Fibroblast of lung (primary cell): Measurements from ENCODE around the gene GPR55.

Experiments
- EZH2 ChIP-seq: IDR thresholded peaks from 2 replicates; pipeline ENCODE4 v1.5.1; 2012; ENCODE audit warnings: low read length, control low read depth, mild to moderate bottlenecking; ENCODE audit errors: missing control alignments
- TF ChIP-seq, protein P1 (sequence below), 2 donors: IDR thresholded peaks in 1 of 2; conservative IDR thresholded peaks in 1 of 2; 1 replicate in 1 of 2; 2 replicates in 1 of 2; pipeline ENCODE4 v1.5.1; 2011 to 2012; ENCODE audit warnings: low read length in 2 of 2, control low read depth in 1 of 2, inconsistent platforms in 1 of 2, low read depth in 1 of 2, mild to moderate bottlenecking in 1 of 2

DNA sequence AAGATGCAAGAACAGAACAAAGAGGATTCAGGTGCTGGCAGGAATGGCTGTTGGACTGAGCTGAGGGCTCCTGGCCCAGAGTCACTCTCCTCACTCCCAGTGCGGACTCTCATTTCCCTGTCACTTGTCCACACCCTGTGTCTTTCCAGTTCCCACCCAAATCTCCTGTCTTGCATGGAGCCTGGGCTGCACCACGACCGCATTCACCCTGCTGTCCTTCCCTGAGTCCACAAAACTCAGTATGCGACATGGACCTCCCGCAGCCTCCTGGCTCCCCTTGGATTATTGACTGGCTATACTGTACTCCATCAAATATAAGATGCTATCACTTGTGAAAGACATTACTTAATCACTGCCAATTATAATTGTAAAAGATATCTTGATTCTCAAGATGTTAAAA, 62.8 kb downstream of the GPR55 start:
- TF ChIP-seq, protein P1, sequence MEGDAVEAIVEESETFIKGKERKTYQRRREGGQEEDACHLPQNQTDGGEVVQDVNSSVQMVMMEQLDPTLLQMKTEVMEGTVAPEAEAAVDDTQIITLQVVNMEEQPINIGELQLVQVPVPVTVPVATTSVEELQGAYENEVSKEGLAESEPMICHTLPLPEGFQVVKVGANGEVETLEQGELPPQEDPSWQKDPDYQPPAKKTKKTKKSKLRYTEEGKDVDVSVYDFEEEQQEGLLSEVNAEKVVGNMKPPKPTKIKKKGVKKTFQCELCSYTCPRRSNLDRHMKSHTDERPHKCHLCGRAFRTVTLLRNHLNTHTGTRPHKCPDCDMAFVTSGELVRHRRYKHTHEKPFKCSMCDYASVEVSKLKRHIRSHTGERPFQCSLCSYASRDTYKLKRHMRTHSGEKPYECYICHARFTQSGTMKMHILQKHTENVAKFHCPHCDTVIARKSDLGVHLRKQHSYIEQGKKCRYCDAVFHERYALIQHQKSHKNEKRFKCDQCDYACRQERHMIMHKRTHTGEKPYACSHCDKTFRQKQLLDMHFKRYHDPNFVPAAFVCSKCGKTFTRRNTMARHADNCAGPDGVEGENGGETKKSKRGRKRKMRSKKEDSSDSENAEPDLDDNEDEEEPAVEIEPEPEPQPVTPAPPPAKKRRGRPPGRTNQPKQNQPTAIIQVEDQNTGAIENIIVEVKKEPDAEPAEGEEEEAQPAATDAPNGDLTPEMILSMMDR (conservative IDR thresholded peaks at IDR 0.05 in 1 of 2, IDR thresholded peaks at IDR 0.05 in 1 of 2; ENCODE audit: low read depth in 1 of 2, low read length in 2 of 2) = no peak
- TF ChIP-seq EZH2 = no peak
